Measurements from ENCODE around the gene SPTLC2.

The SPTLC2 gene

GRCh38 chr14:77623201-77623600 lies 6.8 kb upstream of the SPTLC2 start:
- TF ChIP-seq REST (IDR thresholded peaks at IDR 0.05; ENCODE audit: insufficient replicate concordance, low read depth) (no peak), POLR2AphosphoS5 (IDR thresholded peaks at IDR 0.05; ENCODE audit: low read depth) (no peak), SPI1 (IDR thresholded peaks at IDR 0.05; ENCODE audit: borderline replicate concordance, low read depth) (no peak), GABPA (IDR thresholded peaks at IDR 0.05; ENCODE audit: low read depth) (no peak)
- TF ChIP-seq, protein P1, sequence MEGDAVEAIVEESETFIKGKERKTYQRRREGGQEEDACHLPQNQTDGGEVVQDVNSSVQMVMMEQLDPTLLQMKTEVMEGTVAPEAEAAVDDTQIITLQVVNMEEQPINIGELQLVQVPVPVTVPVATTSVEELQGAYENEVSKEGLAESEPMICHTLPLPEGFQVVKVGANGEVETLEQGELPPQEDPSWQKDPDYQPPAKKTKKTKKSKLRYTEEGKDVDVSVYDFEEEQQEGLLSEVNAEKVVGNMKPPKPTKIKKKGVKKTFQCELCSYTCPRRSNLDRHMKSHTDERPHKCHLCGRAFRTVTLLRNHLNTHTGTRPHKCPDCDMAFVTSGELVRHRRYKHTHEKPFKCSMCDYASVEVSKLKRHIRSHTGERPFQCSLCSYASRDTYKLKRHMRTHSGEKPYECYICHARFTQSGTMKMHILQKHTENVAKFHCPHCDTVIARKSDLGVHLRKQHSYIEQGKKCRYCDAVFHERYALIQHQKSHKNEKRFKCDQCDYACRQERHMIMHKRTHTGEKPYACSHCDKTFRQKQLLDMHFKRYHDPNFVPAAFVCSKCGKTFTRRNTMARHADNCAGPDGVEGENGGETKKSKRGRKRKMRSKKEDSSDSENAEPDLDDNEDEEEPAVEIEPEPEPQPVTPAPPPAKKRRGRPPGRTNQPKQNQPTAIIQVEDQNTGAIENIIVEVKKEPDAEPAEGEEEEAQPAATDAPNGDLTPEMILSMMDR (IDR thresholded peaks at IDR 0.05; ENCODE audit: insufficient read depth, low read length): no peak
- no peak for DNase-seq (ENCODE audit: low read depth in 1 of 2, low spot score in 1 of 2)
- H3K4me3 ChIP-seq (replicated peaks; ENCODE audit: insufficient read depth, low read length): no peak overlapping the region
- no peaks in the 10 kb centered on the region for H3K27me3 ChIP-seq (ENCODE audit: insufficient read depth, poor library complexity, severe bottlenecking)
- no peak overlapping the region for H3K27ac ChIP-seq (replicated peaks)

DNA sequence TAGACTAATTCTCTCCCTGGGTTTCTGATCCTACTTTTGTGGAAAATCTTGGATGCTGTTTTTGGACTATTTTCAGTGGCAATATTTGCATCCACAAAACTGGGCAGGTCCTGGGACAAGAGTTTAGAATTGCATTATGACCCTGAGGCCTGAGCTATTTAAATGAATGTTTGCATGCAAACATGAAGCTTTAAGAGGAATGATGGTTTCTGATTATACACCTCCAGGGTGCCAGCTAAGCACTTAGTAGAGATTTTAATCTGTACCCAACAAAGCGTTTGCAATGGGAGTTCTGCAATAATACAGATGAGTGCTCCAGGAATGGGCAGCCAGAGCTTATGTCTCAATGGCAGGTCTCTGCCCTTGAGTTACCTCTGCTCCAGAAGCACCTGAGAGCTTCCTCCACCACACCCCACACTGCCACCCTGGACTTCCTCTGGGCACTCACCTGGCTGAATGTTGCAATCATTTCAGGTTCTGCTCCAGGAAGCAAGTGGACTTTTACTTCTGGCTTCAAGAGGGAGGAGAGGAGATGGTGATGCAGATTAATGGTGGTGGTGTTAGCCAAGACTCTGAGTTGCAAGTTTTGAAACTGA lies 6.0 kb upstream of the SPTLC2 start:
- no peak for DNase-seq (ENCODE audit: low read depth in 1 of 2, low spot score in 1 of 2)
- Histone ChIP-seq H3K27me3 (ENCODE audit: insufficient read depth, poor library complexity, severe bottlenecking) (no peaks in the 10 kb centered on the region), H3K27ac (replicated peaks) (no peak overlapping the region), H3K4me3 (replicated peaks; ENCODE audit: insufficient read depth, low read length) (no peak overlapping the region)
- TF ChIP-seq, protein P1 (IDR thresholded peaks at IDR 0.05; ENCODE audit: insufficient read depth, low read length): no peak
- no peak for TF ChIP-seq GABPA (IDR thresholded peaks at IDR 0.05; ENCODE audit: low read depth)
- TF ChIP-seq SPI1 (IDR thresholded peaks at IDR 0.05; ENCODE audit: borderline replicate concordance, low read depth): no peak
- no peak for TF ChIP-seq POLR2AphosphoS5 (IDR thresholded peaks at IDR 0.05; ENCODE audit: low read depth)
- no peak for TF ChIP-seq REST (IDR thresholded peaks at IDR 0.05; ENCODE audit: insufficient replicate concordance, low read depth)

GRCh38 chr14:77620222-77620870 lies 3.9 kb upstream of the SPTLC2 start:
- no peak for DNase-seq (ENCODE audit: low read depth in 1 of 2, low spot score in 1 of 2)
- TF ChIP-seq SPI1 (IDR thresholded peaks at IDR 0.05; ENCODE audit: borderline replicate concordance, low read depth) (no peak), POLR2AphosphoS5 (IDR thresholded peaks at IDR 0.05; ENCODE audit: low read depth) (no peak), GABPA (IDR thresholded peaks at IDR 0.05; ENCODE audit: low read depth) (no peak), REST (IDR thresholded peaks at IDR 0.05; ENCODE audit: insufficient replicate concordance, low read depth) (no peak)
- TF ChIP-seq, protein P1 (IDR thresholded peaks at IDR 0.05; ENCODE audit: insufficient read depth, low read length): no peak
- Histone ChIP-seq H3K4me3 (replicated peaks; ENCODE audit: insufficient read depth, low read length) (no peak overlapping the region), H3K27me3 (ENCODE audit: insufficient read depth, poor library complexity, severe bottlenecking) (no peaks in the 10 kb centered on the region), H3K27ac (replicated peaks) (no peak overlapping the region)

Data from HL-60 (cell line).